Coronary artery (tissue), 2 donors: ENCODE measurements around the gene CTSK.
"Not testable (repeated sequence)": the region's sequence is repeated elsewhere in the genome, so short reads cannot be mapped to it uniquely, and the experiment has no call there.

Experiments
- DNase-seq: peaks from one replicate; pipeline ENCODE4 v3.0.0-alpha.2; 2017; ENCODE audit warnings: low spot score
- H3K27ac ChIP-seq, 2 donors: fragments of 200-600 bp; sonication (generic); one replicate each; pipeline ENCODE4 v1.5.1; 2016 to 2019
- H3K4me3 ChIP-seq: fragments of 200-600 bp; sonication (generic); 2 replicates; pipeline ENCODE4 v1.5.1; 2016; ENCODE audit warnings: mild to moderate bottlenecking, moderate library complexity
- TF ChIP-seq, protein P1 (sequence below): fragments of 200-600 bp; sonication (generic); IDR thresholded peaks from one replicate; pipeline ENCODE4 v1.5.1; 2019; ENCODE audit warnings: antibody characterized with exemption

Gene CTSK

DNA sequence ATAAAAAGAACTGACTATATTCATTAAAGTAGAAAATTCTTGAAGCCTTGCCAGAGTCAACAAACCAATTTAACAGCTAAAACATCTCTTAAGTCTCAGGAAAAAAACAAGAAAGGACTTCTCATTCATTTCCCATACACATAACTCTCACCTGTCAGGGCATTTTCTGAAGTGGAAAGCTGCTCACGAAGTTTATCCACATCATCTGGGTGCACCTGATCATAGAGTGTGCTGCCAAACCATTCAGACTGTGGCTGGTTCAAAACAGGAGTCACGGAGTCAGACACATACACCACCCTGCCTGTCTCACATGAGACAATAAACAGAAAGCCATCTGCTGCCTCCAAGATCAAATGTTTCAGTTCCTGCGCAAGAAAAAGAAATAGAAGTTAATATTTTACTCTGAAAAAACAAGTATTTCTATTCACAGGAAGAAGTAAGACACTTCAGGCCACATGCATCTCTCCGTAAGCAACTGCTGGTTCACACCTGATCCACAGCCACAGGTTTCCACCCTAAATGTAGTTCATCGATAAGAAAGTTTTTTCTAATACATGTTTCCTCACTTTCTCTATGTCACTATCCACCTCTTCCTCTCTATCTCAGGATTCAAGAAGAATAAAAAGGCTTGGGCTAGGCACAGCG is 28.2 kb upstream of the CTSK start:
- TF ChIP-seq, protein P1, sequence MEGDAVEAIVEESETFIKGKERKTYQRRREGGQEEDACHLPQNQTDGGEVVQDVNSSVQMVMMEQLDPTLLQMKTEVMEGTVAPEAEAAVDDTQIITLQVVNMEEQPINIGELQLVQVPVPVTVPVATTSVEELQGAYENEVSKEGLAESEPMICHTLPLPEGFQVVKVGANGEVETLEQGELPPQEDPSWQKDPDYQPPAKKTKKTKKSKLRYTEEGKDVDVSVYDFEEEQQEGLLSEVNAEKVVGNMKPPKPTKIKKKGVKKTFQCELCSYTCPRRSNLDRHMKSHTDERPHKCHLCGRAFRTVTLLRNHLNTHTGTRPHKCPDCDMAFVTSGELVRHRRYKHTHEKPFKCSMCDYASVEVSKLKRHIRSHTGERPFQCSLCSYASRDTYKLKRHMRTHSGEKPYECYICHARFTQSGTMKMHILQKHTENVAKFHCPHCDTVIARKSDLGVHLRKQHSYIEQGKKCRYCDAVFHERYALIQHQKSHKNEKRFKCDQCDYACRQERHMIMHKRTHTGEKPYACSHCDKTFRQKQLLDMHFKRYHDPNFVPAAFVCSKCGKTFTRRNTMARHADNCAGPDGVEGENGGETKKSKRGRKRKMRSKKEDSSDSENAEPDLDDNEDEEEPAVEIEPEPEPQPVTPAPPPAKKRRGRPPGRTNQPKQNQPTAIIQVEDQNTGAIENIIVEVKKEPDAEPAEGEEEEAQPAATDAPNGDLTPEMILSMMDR, result no peak
- DNase-seq, result no peak
- no peak overlapping the region for H3K27ac ChIP-seq
- H3K4me3 ChIP-seq, result no peak overlapping the region

DNA sequence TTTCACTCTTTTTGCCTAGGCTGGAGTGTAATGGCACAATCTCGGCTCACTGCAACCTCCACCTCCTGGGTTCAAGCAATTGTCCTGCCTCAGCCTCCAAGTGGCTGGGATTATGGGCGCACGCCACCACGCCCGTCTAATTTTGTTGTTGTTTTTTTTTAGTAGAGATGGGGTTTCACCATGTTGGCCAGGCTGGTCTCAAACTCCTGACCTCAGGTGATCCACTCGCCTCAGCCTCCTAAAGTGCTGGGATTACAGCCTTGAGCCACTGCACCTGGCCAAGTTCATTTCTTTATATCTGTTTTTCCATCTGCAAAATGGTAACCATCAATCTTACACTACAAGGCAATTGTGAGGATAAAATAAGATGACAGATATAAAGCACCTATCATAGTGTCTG is 25.9 kb upstream of the CTSK start:
- H3K27ac ChIP-seq, H3K4me3 ChIP-seq, DNase-seq: not testable (repeated sequence)

DNA sequence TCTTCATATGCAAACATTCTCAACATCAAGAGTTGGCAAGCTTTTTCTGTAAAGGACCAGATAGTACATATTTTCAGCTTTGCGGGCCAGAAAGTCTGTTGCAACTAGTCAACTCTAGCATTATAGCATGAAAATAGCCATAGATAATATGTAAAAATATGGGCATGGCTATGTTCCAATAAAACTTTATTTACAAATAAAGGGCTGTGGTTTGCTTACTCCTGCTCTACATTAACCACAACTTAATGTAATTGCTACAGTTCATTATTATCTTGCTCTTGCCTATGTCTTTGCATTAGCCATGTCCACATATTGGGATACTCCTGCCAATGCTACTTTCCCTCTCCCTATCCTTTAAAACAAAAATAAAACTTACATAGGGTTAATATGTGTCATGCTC is 24.5 kb upstream of the CTSK start:
- H3K4me3 ChIP-seq, result no peak overlapping the region
- TF ChIP-seq, protein P1, result no peak
- DNase-seq, result no peak
- H3K27ac ChIP-seq, result no peak overlapping the region

DNA sequence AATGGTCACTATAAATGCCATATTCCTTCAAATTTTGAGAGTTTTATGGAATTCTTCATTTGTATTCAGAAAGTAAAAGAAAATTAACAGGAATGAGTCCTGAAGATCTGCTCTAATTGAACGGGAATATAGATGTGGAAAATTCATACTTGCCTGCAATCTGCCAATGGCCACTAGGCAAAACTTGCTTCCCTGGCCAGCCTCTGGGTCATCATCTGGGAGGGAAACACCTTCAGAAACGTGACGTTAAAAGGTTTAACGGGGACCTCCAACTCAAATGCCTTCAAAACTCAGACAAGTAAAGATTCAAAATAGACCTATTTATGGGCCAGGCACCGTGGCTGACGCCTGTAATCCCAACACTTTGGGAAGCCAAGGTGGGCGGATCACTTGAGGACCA is 21.7 kb upstream of the CTSK start:
- TF ChIP-seq, protein P1, result no peak
- no peak overlapping the region for H3K4me3 ChIP-seq
- no peak overlapping the region for H3K27ac ChIP-seq
- no peak for DNase-seq

DNA sequence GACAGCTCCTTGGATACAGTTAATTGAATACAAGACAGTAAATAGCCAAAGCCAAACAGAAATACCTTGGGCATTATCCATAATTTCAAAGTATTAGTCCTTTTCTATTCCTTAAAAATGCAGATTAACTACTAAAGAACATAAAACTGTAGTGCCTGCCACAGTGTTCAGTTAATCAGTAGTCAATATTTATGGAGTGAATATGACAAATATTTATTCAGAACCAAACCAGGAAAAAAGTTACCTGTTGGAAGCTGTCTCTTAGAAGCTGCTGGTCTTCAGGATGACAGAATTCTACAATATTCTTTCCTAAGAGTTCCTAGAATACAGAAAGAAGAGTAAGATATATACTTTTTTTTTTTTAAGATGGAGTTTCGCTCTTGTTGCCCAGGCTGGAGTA is 18.2 kb upstream of the CTSK start:
- no peak overlapping the region for H3K4me3 ChIP-seq
- TF ChIP-seq, protein P1, result no peak
- no peak for DNase-seq
- no peak overlapping the region for H3K27ac ChIP-seq

DNA sequence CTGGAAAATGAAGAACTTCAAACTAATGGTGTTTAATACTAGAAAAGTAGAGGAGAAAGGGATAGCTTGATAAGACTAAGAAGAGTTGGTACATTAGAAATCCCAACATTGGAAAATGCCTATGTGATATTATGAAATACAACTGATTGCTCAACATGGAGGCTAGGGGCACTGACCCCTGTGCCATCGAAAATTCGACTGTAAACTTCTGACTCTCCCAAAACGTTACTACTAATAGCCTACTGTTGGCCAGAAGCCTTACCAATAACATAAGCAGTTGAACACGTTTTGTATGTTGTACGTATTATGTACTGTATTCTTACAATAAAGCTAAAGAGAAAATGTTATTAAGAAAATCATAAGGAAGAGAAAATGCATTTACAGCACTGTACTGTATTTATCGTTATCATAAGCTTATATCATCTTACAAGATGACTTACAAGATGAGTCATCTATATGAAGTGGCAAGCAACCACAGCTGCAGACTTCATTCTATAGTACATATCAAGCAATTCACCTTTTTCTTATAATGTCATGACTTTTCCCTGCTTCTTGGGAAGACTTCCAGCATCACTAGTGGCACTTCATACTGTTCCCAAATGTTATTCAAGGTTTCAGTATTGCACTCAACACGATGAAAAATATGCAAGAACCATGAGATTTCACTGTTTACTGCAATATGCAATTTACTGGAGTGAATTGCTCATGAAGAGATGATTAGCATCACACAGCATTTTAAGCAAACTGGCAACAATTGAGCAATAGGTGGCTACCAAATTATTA is 12.9 kb upstream of the CTSK start:
- Histone ChIP-seq H3K4me3 (no peak overlapping the region), H3K27ac (no peak overlapping the region)
- TF ChIP-seq, protein P1, result no peak
- no peak for DNase-seq

DNA sequence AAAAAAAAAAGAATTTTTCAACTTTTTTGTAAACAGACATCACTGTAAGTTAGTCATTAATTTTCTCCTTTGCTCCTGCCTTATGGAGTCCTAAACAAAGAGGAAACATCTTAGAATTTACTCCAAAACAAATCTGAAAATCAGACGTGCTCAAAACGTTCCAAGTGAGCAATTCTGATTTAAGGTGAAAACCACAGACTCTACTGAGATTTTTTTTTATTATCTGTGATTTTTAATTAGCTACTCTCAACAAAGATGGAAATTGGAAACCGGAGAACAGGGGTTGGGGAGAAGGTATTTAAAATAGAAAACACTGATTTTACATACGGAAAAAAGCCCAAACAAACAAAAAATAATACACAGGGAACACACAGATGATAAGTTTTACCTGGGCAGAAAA is 7.8 kb upstream of the CTSK start:
- DNase-seq, result no peak
- no peak overlapping the region for H3K4me3 ChIP-seq
- TF ChIP-seq, protein P1, result no peak

More for the DNA sequence above, 7.8 kb upstream of the CTSK start:
- H3K27ac ChIP-seq, result no peak overlapping the region
